ENCODE data around the gene DCPS.

- TF ChIP-seq, protein P1, sequence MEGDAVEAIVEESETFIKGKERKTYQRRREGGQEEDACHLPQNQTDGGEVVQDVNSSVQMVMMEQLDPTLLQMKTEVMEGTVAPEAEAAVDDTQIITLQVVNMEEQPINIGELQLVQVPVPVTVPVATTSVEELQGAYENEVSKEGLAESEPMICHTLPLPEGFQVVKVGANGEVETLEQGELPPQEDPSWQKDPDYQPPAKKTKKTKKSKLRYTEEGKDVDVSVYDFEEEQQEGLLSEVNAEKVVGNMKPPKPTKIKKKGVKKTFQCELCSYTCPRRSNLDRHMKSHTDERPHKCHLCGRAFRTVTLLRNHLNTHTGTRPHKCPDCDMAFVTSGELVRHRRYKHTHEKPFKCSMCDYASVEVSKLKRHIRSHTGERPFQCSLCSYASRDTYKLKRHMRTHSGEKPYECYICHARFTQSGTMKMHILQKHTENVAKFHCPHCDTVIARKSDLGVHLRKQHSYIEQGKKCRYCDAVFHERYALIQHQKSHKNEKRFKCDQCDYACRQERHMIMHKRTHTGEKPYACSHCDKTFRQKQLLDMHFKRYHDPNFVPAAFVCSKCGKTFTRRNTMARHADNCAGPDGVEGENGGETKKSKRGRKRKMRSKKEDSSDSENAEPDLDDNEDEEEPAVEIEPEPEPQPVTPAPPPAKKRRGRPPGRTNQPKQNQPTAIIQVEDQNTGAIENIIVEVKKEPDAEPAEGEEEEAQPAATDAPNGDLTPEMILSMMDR (IDR thresholded peaks at IDR 0.05): no peak
- TF ChIP-seq POLR2A (IDR thresholded peaks at IDR 0.05): peak in 2 of 4 donors; percentile 58 to 87
- TF ChIP-seq POLR2AphosphoS5 (IDR thresholded peaks at IDR 0.05): peak; percentile 89 to 97 (median 95)
These were observed 34.9 kb upstream of the DCPS start, which contains the start of the genes FOXRED1 and SRPRA for GRCh38 chr11:126268708-126269579.
